Sigmoid colon (tissue), 7 donors: Measurements from ENCODE around the gene HPGD. TPM values are rescaled to one million over a fixed set of nuclear protein-coding genes. Genes with fewer than 3 reads are reported as not detected.
"Not testable (repeated sequence)": the region's sequence is repeated elsewhere in the genome, so short reads cannot be mapped to it uniquely, and the experiment has no call there.

Experiments
- DNase-seq: peaks from one replicate; pipeline ENCODE4 v3.0.0-alpha.2; 2019
- H3K27ac ChIP-seq, 4 donors: fragments of 200-600 bp; sonication (generic); one replicate each; pipeline ENCODE4 v1.5.1; 2016 to 2019; ENCODE audit warnings: mild to moderate bottlenecking in 1 of 4
- H3K27me3 ChIP-seq, 3 donors: fragments of 200-600 bp; sonication (generic); one replicate each; pipeline ENCODE4 v1.5.1; 2019; ENCODE audit warnings: mild to moderate bottlenecking in 1 of 3
- H3K36me3 ChIP-seq, 4 donors: fragments of 200-600 bp; sonication (generic); one replicate each; pipeline ENCODE4 v1.5.1; 2016 to 2019
- H3K4me1 ChIP-seq, 4 donors: fragments of 200-600 bp; sonication (generic); one replicate each; pipeline ENCODE4 v1.5.1; 2017 to 2019
- H3K4me3 ChIP-seq, 4 donors: fragments of 200-600 bp; sonication (generic); one replicate each; pipeline ENCODE4 v1.5.1; 2017 to 2019; ENCODE audit warnings: mild to moderate bottlenecking in 2 of 4, moderate library complexity in 1 of 4
- H3K9me3 ChIP-seq, 4 donors: fragments of 200-600 bp in 3 of 4; sonication (generic) in 3 of 4; one replicate each; pipeline versions ENCODE4 v1.5.1 to v1.6.1; 2013 to 2019
- CTCF ChIP-seq, 4 experiments: fragments of 450-650 bp in 3 of 4; fragments of 200-600 bp in 1 of 4; IDR thresholded peaks; one replicate each; pipeline ENCODE4 v1.5.1; 2016 to 2019; ENCODE audit warnings: antibody characterized with exemption in 4 of 4, mild to moderate bottlenecking in 3 of 4, moderate library complexity in 2 of 4
- EP300 ChIP-seq, 4 donors: sonication (generic); formaldehyde crosslinking; IDR thresholded peaks; one replicate each; pipeline ENCODE4 v1.6.1; 2017; ENCODE audit warnings: antibody characterized with exemption in 4 of 4
- POLR2A ChIP-seq, 2 donors: fragments of 450-650 bp; IDR thresholded peaks; one replicate each; pipeline ENCODE4 v1.6.1; 2016; ENCODE audit warnings: antibody characterized with exemption in 2 of 2, mild to moderate bottlenecking in 2 of 2, moderate library complexity in 2 of 2
- POLR2AphosphoS5 ChIP-seq, 4 donors: sonication (generic); formaldehyde crosslinking; IDR thresholded peaks; one replicate each; pipeline ENCODE4 v1.6.1; 2017; ENCODE audit warnings: antibody characterized with exemption in 4 of 4
- WGBS, 2 donors: extraction: QIAGEN DNeasy Blood & Tissue Kit; methylation state at CpG; one replicate each; pipeline ENCODE4 v1.1.7; 2013; 5-methylcytosine and 5-hydroxymethylcytosine counted together
- intact Hi-C: fragments of 100-400 bp; cut with DNase I; formaldehyde crosslinking; loops from one replicate; pipeline ENCODE4 v1.15.1; 2023
- polyA plus RNA-seq, 3 donors: library from polyadenylated mRNA; stranded (reverse); fragments of 200-250 nt; gene quantifications; one replicate each; pipeline ENCODE4 v1.2.3, GENCODE V29; 2013
- total RNA-seq, 4 donors: library from RNA; depleted of rRNA; stranded (reverse); fragments of >200 nt; gene quantifications; one replicate each; pipeline ENCODE4 v1.1.0, GENCODE V29; 2016
- donor health status: healthy with polysubstance abuse.
- donor health status: Bipolar disorder and iron deficiency.
- donor health status: healthy.

The HPGD gene
- total and polyA plus RNA-seq, 7 donors: 71.9 to 659 (median 166) TPM

GRCh38 chr4:174494146-174494545 lies 28.1 kb downstream of the HPGD start:
- no peak overlapping the region for H3K27ac ChIP-seq

GRCh38 chr4:174490451-174490961 lies 31.8 kb downstream of the HPGD start:
- H3K36me3 ChIP-seq: peaks cover 0 to 53% (median 4%) of the 10 kb centered on the region in 4 donors
- 55 to 57% methylated on average over 3 of the region's 3 CpGs for WGBS, 2 donors
- H3K27ac ChIP-seq: no peak overlapping the region
- no peaks in the 10 kb centered on the region for H3K9me3 ChIP-seq
- TF ChIP-seq POLR2AphosphoS5 (IDR thresholded peaks at IDR 0.05): no peak
- no peak for TF ChIP-seq CTCF (IDR thresholded peaks at IDR 0.05)
- TF ChIP-seq EP300 (IDR thresholded peaks at IDR 0.05): no peak
- no peak for TF ChIP-seq POLR2A (IDR thresholded peaks at IDR 0.05)
- DNase-seq: no peak
- no peaks in the 10 kb centered on the region for H3K27me3 ChIP-seq
- H3K4me3 ChIP-seq: no peak overlapping the region
- intact Hi-C loops: no loop called here
- H3K4me1 ChIP-seq: peaks cover 0 to 5% (median 0%) of the 10 kb centered on the region in 4 donors

More at GRCh38 chr4:174494146-174494545, 28.1 kb downstream of the HPGD start:
- intact Hi-C loops: no loop called here
- no peaks in the 10 kb centered on the region for H3K9me3 ChIP-seq
- peaks cover 0 to 27% (median 14%) of the 10 kb centered on the region in 4 donors for H3K4me1 ChIP-seq
- TF ChIP-seq CTCF (IDR thresholded peaks at IDR 0.05) (no peak), EP300 (IDR thresholded peaks at IDR 0.05) (no peak), POLR2AphosphoS5 (IDR thresholded peaks at IDR 0.05) (no peak), POLR2A (IDR thresholded peaks at IDR 0.05) (no peak)
- no peak for DNase-seq
- no peaks in the 10 kb centered on the region for H3K27me3 ChIP-seq
- no peak overlapping the region for H3K4me3 ChIP-seq
- H3K36me3 ChIP-seq: peaks cover 0 to 59% (median 4%) of the 10 kb centered on the region in 4 donors

- H3K4me1 ChIP-seq, intact Hi-C loops, H3K27me3 ChIP-seq, H3K4me3 ChIP-seq, H3K9me3 ChIP-seq, H3K27ac ChIP-seq, DNase-seq: not testable (repeated sequence)
- 90 to 93% methylated on average over 10 of the region's 10 CpGs for WGBS, 2 donors
- peaks cover 0 to 33% (median 0%) of the 10 kb centered on the region in 4 donors for H3K36me3 ChIP-seq
These were observed 33.9 kb downstream of the HPGD start for GRCh38 chr4:174488368-174488767.

- Histone ChIP-seq H3K27ac (no peak overlapping the region), H3K9me3 (no peaks in the 10 kb centered on the region), H3K4me1 (peaks cover 0 to 4% (median 0%) of the 10 kb centered on the region in 4 donors), H3K27me3 (no peaks in the 10 kb centered on the region), H3K36me3 (no peaks in the 10 kb centered on the region), H3K4me3 (no peak overlapping the region)
- no peak for TF ChIP-seq EP300 (IDR thresholded peaks at IDR 0.05)
- TF ChIP-seq CTCF (IDR thresholded peaks at IDR 0.05): no peak
- no peak for DNase-seq
- WGBS, 2 donors: 60 to 75% methylated on average over 5 of the region's 5 CpGs
- intact Hi-C loops: no loop called here
These were observed 37.3 kb downstream of the HPGD start for GRCh38 chr4:174485025-174485424.

- Histone ChIP-seq H3K4me1 (peaks cover 0 to 4% (median 0%) of the 10 kb centered on the region in 4 donors), H3K27me3 (no peaks in the 10 kb centered on the region), H3K27ac (no peak overlapping the region), H3K4me3 (no peak overlapping the region), H3K9me3 (no peaks in the 10 kb centered on the region), H3K36me3 (no peaks in the 10 kb centered on the region)
- no peak for TF ChIP-seq POLR2AphosphoS5 (IDR thresholded peaks at IDR 0.05)
- TF ChIP-seq CTCF (IDR thresholded peaks at IDR 0.05): no peak
- no peak for TF ChIP-seq POLR2A (IDR thresholded peaks at IDR 0.05)
- TF ChIP-seq EP300 (IDR thresholded peaks at IDR 0.05): no peak
- WGBS, 2 donors: 92 to 97% methylated on average over 3 of the region's 3 CpGs
- DNase-seq: no peak
- intact Hi-C loops: no loop called here
These were observed 38.5 kb downstream of the HPGD start for GRCh38 chr4:174483792-174484191.
